IMR-90 (cell line): ENCODE measurements around the gene IQSEC1. TPM values are rescaled to one million over a fixed set of nuclear protein-coding genes. Genes with fewer than 3 reads are reported as not detected.

Source experiments
- ATAC-seq: fragments of 200-7000 bp; cut with Tn5 transposase; 2 replicates; pipeline ENCODE4 v1.9.1; 2020; ENCODE audit warnings: low read depth, mild to moderate bottlenecking, moderate library complexity
- BruUV-seq: library from RNA; stranded (reverse); fragments of 400-500 nt; replicated peaks from 2 replicates; lab custom pipeline; 2021; lab: Mats Ljungman, UMichigan
- CTCF ChIA-PET: fragments of 300-600 bp; formaldehyde crosslinking; extraction: SDS; loops from one replicate; lab custom pipeline; 2021; ENCODE audit warnings: antibody characterized with exemption; lab: Yijun Ruan, JAX
- POLR2A ChIA-PET: fragments of 300-600 bp; sonication (Branson Sonifier 250); formaldehyde crosslinking; loops from one replicate; lab custom pipeline; 2022; ENCODE audit warnings: antibody characterized with exemption; ENCODE audit not compliant: unreplicated experiment; lab: Charles Lee
- DNase-seq: peaks from one replicate; pipeline ENCODE4 v3.0.0; 2013
- H2AFZ ChIP-seq: replicated peaks from 2 replicates; pipeline ENCODE3; 2013; ENCODE audit warnings: low read length, mild to moderate bottlenecking; ENCODE audit not compliant: poor library complexity
- H2AK5ac ChIP-seq: 2 replicates; pipeline ENCODE4 v1.6.1; 2013; ENCODE audit warnings: low read depth, low read length, inconsistent platforms
- H2AK9ac ChIP-seq: replicated peaks from 2 replicates; pipeline ENCODE3; 2013; ENCODE audit warnings: mild to moderate bottlenecking, low read depth, low read length, moderate library complexity; ENCODE audit not compliant: poor library complexity
- H2BK120ac ChIP-seq: 2 replicates; pipeline ENCODE4 v1.6.1; 2013; ENCODE audit warnings: low read depth, low read length, inconsistent platforms
- H2BK15ac ChIP-seq: 3 replicates; pipeline ENCODE4 v1.6.1; 2013; ENCODE audit warnings: low read depth, low read length, inconsistent platforms
- H2BK20ac ChIP-seq: 2 replicates; pipeline ENCODE4 v1.6.1; 2013; ENCODE audit warnings: low read depth, mild to moderate bottlenecking, inconsistent platforms, low read length, moderate library complexity
- H2BK5ac ChIP-seq: 2 replicates; pipeline ENCODE4 v1.6.1; 2013; ENCODE audit warnings: mild to moderate bottlenecking, low read depth, low read length, inconsistent platforms; ENCODE audit not compliant: poor library complexity, severe bottlenecking
- H3K14ac ChIP-seq: replicated peaks from 2 replicates; pipeline ENCODE4 v1.6.1; 2013; ENCODE audit warnings: low read depth, low read length, inconsistent platforms
- H3K18ac ChIP-seq: 2 replicates; pipeline ENCODE4 v1.6.1; 2013; ENCODE audit warnings: low read depth, low read length, control low read depth
- H3K23ac ChIP-seq: 2 replicates; pipeline ENCODE4 v1.6.1; 2013; ENCODE audit warnings: low read depth, low read length, inconsistent platforms
- H3K27ac ChIP-seq: 2 replicates; pipeline ENCODE4 v1.5.1; 2013; ENCODE audit warnings: mild to moderate bottlenecking, control low read depth, low read length; ENCODE audit not compliant: insufficient read depth
- H3K27me3 ChIP-seq: 2 replicates; pipeline ENCODE4 v1.6.1; 2013; ENCODE audit warnings: low read length; ENCODE audit not compliant: control insufficient read depth, insufficient read depth
- H3K36me3 ChIP-seq: 2 replicates; pipeline ENCODE4 v1.6.1; 2013; ENCODE audit warnings: low read length, mixed read lengths; ENCODE audit not compliant: control insufficient read depth, insufficient read depth
- H3K4ac ChIP-seq: 2 replicates; pipeline ENCODE4 v1.6.1; 2013; ENCODE audit warnings: low read depth, low read length, inconsistent platforms
- H3K4me1 ChIP-seq: 2 replicates; pipeline ENCODE4 v1.6.1; 2013; ENCODE audit warnings: low read length, mixed read lengths; ENCODE audit not compliant: control insufficient read depth, insufficient read depth
- H3K4me2 ChIP-seq: 2 replicates; pipeline ENCODE4 v1.6.1; 2013; ENCODE audit warnings: low read depth, mild to moderate bottlenecking, control low read depth, low read length, moderate library complexity
- H3K4me3 ChIP-seq: 2 replicates; pipeline ENCODE4 v1.5.1; 2013; ENCODE audit warnings: low read depth, mild to moderate bottlenecking, control low read depth, low read length, moderate library complexity; ENCODE audit not compliant: insufficient read depth
- H3K56ac ChIP-seq: 2 replicates; pipeline ENCODE4 v1.6.1; 2013; ENCODE audit warnings: low read length, inconsistent platforms; ENCODE audit not compliant: insufficient read depth; ENCODE audit errors: extremely low read depth
- H3K79me1 ChIP-seq, 2 experiments: 2 replicates each; pipeline ENCODE4 v1.6.1; 2013; ENCODE audit warnings: low read length in 2 of 2, inconsistent platforms in 1 of 2, low read depth in 1 of 2
- H3K9ac ChIP-seq: 2 replicates; pipeline ENCODE4 v1.6.1; 2013; ENCODE audit warnings: low read depth, low read length, control low read depth
- H3K9me1 ChIP-seq: 2 replicates; pipeline ENCODE4 v1.6.1; 2013; ENCODE audit warnings: low read length, inconsistent platforms; ENCODE audit not compliant: insufficient read depth
- H3K9me3 ChIP-seq: 2 replicates; pipeline ENCODE4 v1.6.1; 2013; ENCODE audit warnings: low read length; ENCODE audit not compliant: control insufficient read depth, insufficient read depth
- H4K20me1 ChIP-seq: 2 replicates; pipeline ENCODE4 v1.6.1; 2013; ENCODE audit warnings: low read length, inconsistent platforms; ENCODE audit not compliant: insufficient read depth
- H4K5ac ChIP-seq: 2 replicates; pipeline ENCODE4 v1.6.1; 2013; ENCODE audit warnings: mild to moderate bottlenecking, low read depth, low read length, control low read depth
- H4K8ac ChIP-seq, 2 experiments: 2 replicates each; pipeline ENCODE4 v1.6.1; 2013; ENCODE audit warnings: low read depth in 2 of 2, low read length in 2 of 2, control low read depth in 1 of 2, inconsistent platforms in 1 of 2
- H4K91ac ChIP-seq: 2 replicates; pipeline ENCODE4 v1.6.1; 2013; ENCODE audit warnings: low read depth, low read length, inconsistent platforms; ENCODE audit not compliant: insufficient read depth
- BHLHE40 ChIP-seq: fragments of 150-350 bp; IDR thresholded peaks from 2 replicates; pipeline ENCODE4 v1.6.1; 2016; ENCODE audit warnings: mild to moderate bottlenecking, low read depth, low read length
- CEBPB ChIP-seq: IDR thresholded peaks from 2 replicates; pipeline ENCODE4 v1.6.1; 2012; ENCODE audit warnings: low read depth, low read length, improper control_type of control experiment
- CHD1 ChIP-seq: IDR thresholded peaks from 2 replicates; pipeline ENCODE4 v1.6.1; 2012; ENCODE audit warnings: low read depth, low read length, improper control_type of control experiment
- CTCF ChIP-seq: conservative IDR thresholded peaks from 2 replicates; pipeline ENCODE4 v1.5.1; 2012; ENCODE audit warnings: mild to moderate bottlenecking, low read depth, low read length, improper control_type of control experiment
- FOS ChIP-seq: fragments of 150-350 bp; IDR thresholded peaks from 2 replicates; pipeline ENCODE4 v1.6.1; 2016; ENCODE audit warnings: low read depth, low read length
- MAFK ChIP-seq: IDR thresholded peaks from 2 replicates; pipeline ENCODE4 v1.6.1; 2012; ENCODE audit warnings: low read depth, low read length, improper control_type of control experiment
- MAZ ChIP-seq: IDR thresholded peaks from 2 replicates; pipeline ENCODE4 v1.6.1; 2012; ENCODE audit warnings: low read depth, mild to moderate bottlenecking, low read length, improper control_type of control experiment, moderate library complexity, borderline replicate concordance
- MXI1 ChIP-seq: IDR thresholded peaks from 2 replicates; pipeline ENCODE4 v1.6.1; 2012; ENCODE audit warnings: low read depth, mild to moderate bottlenecking, low read length, moderate library complexity, borderline replicate concordance
- NFE2L2 ChIP-seq: fragments of 150-350 bp; IDR thresholded peaks from 2 replicates; pipeline ENCODE4 v1.6.1; 2016; ENCODE audit warnings: low read depth, mild to moderate bottlenecking, low read length
- POLR2A ChIP-seq: IDR thresholded peaks from 2 replicates; pipeline ENCODE4 v1.6.1; 2012; ENCODE audit warnings: mild to moderate bottlenecking, low read depth, low read length
- RAD21 ChIP-seq: IDR thresholded peaks from 2 replicates; pipeline ENCODE4 v1.6.1; 2012; ENCODE audit warnings: low read length, improper control_type of control experiment
- RCOR1 ChIP-seq: IDR thresholded peaks from 2 replicates; pipeline ENCODE4 v1.6.1; 2012; ENCODE audit warnings: mild to moderate bottlenecking, low read length, improper control_type of control experiment; ENCODE audit not compliant: insufficient replicate concordance
- RFX5 ChIP-seq: IDR thresholded peaks from 2 replicates; pipeline ENCODE4 v1.8.0; 2012; ENCODE audit warnings: low read depth, mild to moderate bottlenecking, low read length, moderate library complexity
- SMC3 ChIP-seq: fragments of 150-350 bp; IDR thresholded peaks from 2 replicates; pipeline ENCODE4 v1.6.1; 2016; ENCODE audit warnings: low read depth, mild to moderate bottlenecking, antibody characterized with exemption, low read length, moderate library complexity
- WGBS, 2 experiments: methylation state at CpG; one replicate each; pipeline versions ENCODE4 v1.1.5 to v1.1.7; 2013; ENCODE audit warnings: missing lambda C conversion rate in 2 of 2; ENCODE audit not compliant: insufficient read length in 1 of 2; ENCODE audit errors: extremely low coverage in 2 of 2; 5-methylcytosine and 5-hydroxymethylcytosine counted together
- dilution Hi-C: fragments of 300-500 bp; cut with HindIII; formaldehyde crosslinking; loops from one replicate; pipeline ENCODE4 v1.14.3; 2018; ENCODE audit warnings: low sequenced_read_pairs; ENCODE audit not compliant: unreplicated experiment
- in situ Hi-C: fragments of 300-500 bp; cut with MboI; formaldehyde crosslinking; loops from 3 replicates; pipeline ENCODE4 v1.14.3; 2019; ENCODE audit warnings: low sequenced_read_pairs, inconsistent platforms, mixed read lengths
- intact Hi-C: fragments of 100-400 bp; cut with micrococcal nuclease; formaldehyde crosslinking; loops from 2 replicates; pipeline ENCODE4 v1.10.0; 2022
- polyA plus RNA-seq, 3 experiments: library from polyadenylated mRNA; depleted of rRNA; stranded (reverse); fragments of >200 nt; gene quantifications; 2 replicates each; pipeline ENCODE4 v1.2.3, GENCODE V29; 2012; ENCODE audit warnings: low replicate concordance in 1 of 3
- total RNA-seq: library from RNA; depleted of rRNA; stranded (reverse); fragments of >200 nt; gene quantifications from 2 replicates; pipeline ENCODE4 v1.2.3, GENCODE V29; 2012
- TF ChIP-seq, protein P1 (sequence below): fragments of 150-350 bp; IDR thresholded peaks from 2 replicates; pipeline ENCODE4 v1.6.1; 2016; ENCODE audit warnings: low read depth, mild to moderate bottlenecking, low read length, moderate library complexity, borderline replicate concordance
- TF ChIP-seq, protein P2 (sequence below): fragments of 150-350 bp; IDR thresholded peaks from 2 replicates; pipeline ENCODE4 v1.6.1; 2017; ENCODE audit warnings: mild to moderate bottlenecking, antibody characterized with exemption, low read length, low read depth

Gene IQSEC1
- total and polyA plus RNA-seq, 2 of the 4 experiments (the other 2 are of a cell fraction) = 5.9 to 11.9 TPM

GRCh38 chr3:12986031-12986430 is 87.2 kb downstream of the IQSEC1 start:
- no peak overlapping the region for H3K27ac ChIP-seq
- H4K91ac ChIP-seq = no peak overlapping the region
- H3K9me1 ChIP-seq = peaks cover 4% of the 10 kb centered on the region; the same call in 1 of the 2 replicates
- H3K18ac ChIP-seq = no peak overlapping the region
- H2BK20ac ChIP-seq = no peak overlapping the region
- no peak overlapping the region for H2BK15ac ChIP-seq
- peaks cover 3% of the 10 kb centered on the region; the same call in 1 of the 2 replicates for H4K20me1 ChIP-seq
- H3K4ac ChIP-seq = no peak overlapping the region; the same call in 1 of the 2 replicates
- intact Hi-C loops (loop anchor here (10.0 kb wide), 1 partner anchor 91 kb away; no protein-coding TSS in a partner anchor), dilution Hi-C loops (no loop called here), in situ Hi-C loops (no loop called here)
- no peak overlapping the region for H4K8ac ChIP-seq
- H2BK5ac ChIP-seq = no peak overlapping the region
- DNase-seq (no peak), ATAC-seq (no peak)
- no peak overlapping the region for H4K5ac ChIP-seq
- no peak overlapping the region for H3K9ac ChIP-seq
- POLR2A ChIA-PET = no interaction called here
- H3K4me3 ChIP-seq = no peak overlapping the region
- no peak overlapping the region for H2AFZ ChIP-seq
- no peaks in the 10 kb centered on the region for H3K36me3 ChIP-seq
- no peak overlapping the region for H3K56ac ChIP-seq
- no peak overlapping the region for H2BK120ac ChIP-seq
- WGBS, 2 experiments = 82% methylated on average over 5 of the region's 8 CpGs; no CpG with 5 or more reads in 1 of the 2 experiments
- TF ChIP-seq RFX5 (no peak), SMC3 (no peak), RAD21 (no peak), MXI1 (no peak), MAFK (no peak), CEBPB (no peak), MAZ (no peak), FOS (no peak), POLR2A (no peak), CHD1 (no peak), BHLHE40 (no peak), RCOR1 (no peak), CTCF (no peak), NFE2L2 (no peak)
- TF ChIP-seq, protein P1, sequence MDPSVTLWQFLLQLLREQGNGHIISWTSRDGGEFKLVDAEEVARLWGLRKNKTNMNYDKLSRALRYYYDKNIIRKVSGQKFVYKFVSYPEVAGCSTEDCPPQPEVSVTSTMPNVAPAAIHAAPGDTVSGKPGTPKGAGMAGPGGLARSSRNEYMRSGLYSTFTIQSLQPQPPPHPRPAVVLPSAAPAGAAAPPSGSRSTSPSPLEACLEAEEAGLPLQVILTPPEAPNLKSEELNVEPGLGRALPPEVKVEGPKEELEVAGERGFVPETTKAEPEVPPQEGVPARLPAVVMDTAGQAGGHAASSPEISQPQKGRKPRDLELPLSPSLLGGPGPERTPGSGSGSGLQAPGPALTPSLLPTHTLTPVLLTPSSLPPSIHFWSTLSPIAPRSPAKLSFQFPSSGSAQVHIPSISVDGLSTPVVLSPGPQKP = no peak
- TF ChIP-seq, protein P2, sequence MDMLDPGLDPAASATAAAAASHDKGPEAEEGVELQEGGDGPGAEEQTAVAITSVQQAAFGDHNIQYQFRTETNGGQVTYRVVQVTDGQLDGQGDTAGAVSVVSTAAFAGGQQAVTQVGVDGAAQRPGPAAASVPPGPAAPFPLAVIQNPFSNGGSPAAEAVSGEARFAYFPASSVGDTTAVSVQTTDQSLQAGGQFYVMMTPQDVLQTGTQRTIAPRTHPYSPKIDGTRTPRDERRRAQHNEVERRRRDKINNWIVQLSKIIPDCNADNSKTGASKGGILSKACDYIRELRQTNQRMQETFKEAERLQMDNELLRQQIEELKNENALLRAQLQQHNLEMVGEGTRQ = no peak
- H3K4me2 ChIP-seq = no peak overlapping the region
- H3K4me1 ChIP-seq = peaks cover 8% of the 10 kb centered on the region
- BruUV-seq = no TSS peak
- H3K14ac ChIP-seq = no peak overlapping the region
- no peaks in the 10 kb centered on the region for H3K9me3 ChIP-seq
- no peak overlapping the region; the same call in 1 of the 2 replicates for H2AK5ac ChIP-seq
- no peaks in the 10 kb centered on the region for H3K27me3 ChIP-seq
- H3K23ac ChIP-seq = no peak overlapping the region
- CTCF ChIA-PET = no interaction called here
- H2AK9ac ChIP-seq = peak overlapping the region; percentile 56
- peaks cover 2 to 15% of the 10 kb centered on the region in 2 experiments; a peak in 2 of 4 replicates for H3K79me1 ChIP-seq
